ENCODE measurements around the gene RGSL1. TPM values are rescaled to one million over a fixed set of nuclear protein-coding genes. Genes with fewer than 3 reads are reported as not detected.

The RGSL1 gene
- total RNA-seq, 1 experiment from 2014 or later: not detected

DNA sequence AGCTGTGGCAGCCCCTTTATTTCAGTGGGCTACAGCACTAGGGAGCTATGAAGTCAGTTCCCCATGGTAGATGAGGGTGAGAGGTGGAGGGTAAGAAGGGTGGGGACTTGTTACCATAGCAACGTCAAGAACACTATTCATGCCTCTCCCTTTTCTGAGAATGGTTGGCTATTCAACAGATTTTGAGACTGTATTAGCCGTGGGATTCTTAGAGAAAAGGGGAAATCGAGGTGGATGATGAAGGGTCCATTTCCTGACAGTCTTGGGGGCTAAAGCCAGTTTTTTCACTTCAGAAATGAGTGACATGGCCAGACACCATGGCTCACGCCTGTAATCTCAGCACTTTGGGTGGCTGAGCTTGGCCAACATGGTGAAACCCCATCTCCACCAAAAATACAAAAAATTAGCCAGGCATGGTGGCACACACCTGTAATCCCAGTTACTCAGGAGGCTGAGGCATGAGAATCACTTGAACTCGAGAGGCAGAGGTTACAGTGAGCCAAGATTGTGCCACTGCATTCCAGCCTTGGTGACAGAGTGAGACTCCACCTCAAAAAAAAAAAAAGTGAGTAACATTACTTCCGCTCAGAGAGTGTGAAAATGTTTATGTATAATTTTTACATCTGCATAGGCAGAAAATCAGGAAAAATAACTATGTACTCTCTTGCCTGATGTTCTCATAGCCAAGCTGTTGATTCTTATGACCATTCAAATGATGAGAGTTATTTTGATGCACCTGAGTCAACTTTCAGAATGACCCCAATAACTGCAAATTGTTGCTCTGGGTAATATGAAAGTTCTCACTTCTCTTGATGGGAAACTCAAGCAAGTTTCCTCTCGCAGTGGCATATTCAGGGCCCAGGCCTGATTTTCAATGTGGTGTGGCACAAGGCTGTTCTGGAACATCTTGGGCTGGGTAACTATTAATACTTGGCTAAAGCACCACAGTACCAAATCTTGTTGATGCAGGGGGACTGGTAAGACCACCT is 23.2 kb upstream of the RGSL1 start:
- H3K79me2 ChIP-seq (ENCODE audit: low read length): no peaks in the 10 kb centered on the region
- BruUV-seq (replicated peaks): no TSS peak
- intact Hi-C loops (cut with micrococcal nuclease): no loop called here
- no peaks in the 10 kb centered on the region for H3K27me3 ChIP-seq (ENCODE audit: low read length)
- CTCF ChIA-PET: no interaction called here
- H3K36me3 ChIP-seq (ENCODE audit: low read depth, low read length): no peaks in the 10 kb centered on the region
- no peak overlapping the region for H3K9ac ChIP-seq (ENCODE audit: low read length)
- no peaks in the 10 kb centered on the region for H3K9me2 ChIP-seq (replicated peaks; ENCODE audit: low read length)
- POLR2A ChIA-PET (ENCODE audit: unreplicated experiment): no interaction called here
- H3K4me1 ChIP-seq (ENCODE audit: insufficient read depth, low read length): no peaks in the 10 kb centered on the region
- no peak overlapping the region for H3K27ac ChIP-seq (ENCODE audit: low read length)
- no peak overlapping the region for H2AFZ ChIP-seq (ENCODE audit: low read length)
- DNase-seq (no peak), ATAC-seq (no peak)
- no peaks in the 10 kb centered on the region for H3F3A ChIP-seq (ENCODE audit: low read length, unreplicated experiment)
- no peaks in the 10 kb centered on the region for H4K20me1 ChIP-seq (ENCODE audit: low read length)
- no peak overlapping the region for H3K4me2 ChIP-seq (ENCODE audit: low read length)
- no peaks in the 10 kb centered on the region for H3K9me3 ChIP-seq (ENCODE audit: low read length)
- TF ChIP-seq, protein P1, sequence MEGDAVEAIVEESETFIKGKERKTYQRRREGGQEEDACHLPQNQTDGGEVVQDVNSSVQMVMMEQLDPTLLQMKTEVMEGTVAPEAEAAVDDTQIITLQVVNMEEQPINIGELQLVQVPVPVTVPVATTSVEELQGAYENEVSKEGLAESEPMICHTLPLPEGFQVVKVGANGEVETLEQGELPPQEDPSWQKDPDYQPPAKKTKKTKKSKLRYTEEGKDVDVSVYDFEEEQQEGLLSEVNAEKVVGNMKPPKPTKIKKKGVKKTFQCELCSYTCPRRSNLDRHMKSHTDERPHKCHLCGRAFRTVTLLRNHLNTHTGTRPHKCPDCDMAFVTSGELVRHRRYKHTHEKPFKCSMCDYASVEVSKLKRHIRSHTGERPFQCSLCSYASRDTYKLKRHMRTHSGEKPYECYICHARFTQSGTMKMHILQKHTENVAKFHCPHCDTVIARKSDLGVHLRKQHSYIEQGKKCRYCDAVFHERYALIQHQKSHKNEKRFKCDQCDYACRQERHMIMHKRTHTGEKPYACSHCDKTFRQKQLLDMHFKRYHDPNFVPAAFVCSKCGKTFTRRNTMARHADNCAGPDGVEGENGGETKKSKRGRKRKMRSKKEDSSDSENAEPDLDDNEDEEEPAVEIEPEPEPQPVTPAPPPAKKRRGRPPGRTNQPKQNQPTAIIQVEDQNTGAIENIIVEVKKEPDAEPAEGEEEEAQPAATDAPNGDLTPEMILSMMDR (conservative IDR thresholded peaks at IDR 0.05; ENCODE audit: low read depth, low read length): no peak
- no peak for TF ChIP-seq EZH2 (IDR thresholded peaks at IDR 0.05; ENCODE audit: low read length, unreplicated experiment)
- no peak for TF ChIP-seq EZH2phosphoT487 (IDR thresholded peaks at IDR 0.05; ENCODE audit: borderline replicate concordance, low read length)
- no peak overlapping the region for H3K4me3 ChIP-seq (ENCODE audit: low read length)

DNA sequence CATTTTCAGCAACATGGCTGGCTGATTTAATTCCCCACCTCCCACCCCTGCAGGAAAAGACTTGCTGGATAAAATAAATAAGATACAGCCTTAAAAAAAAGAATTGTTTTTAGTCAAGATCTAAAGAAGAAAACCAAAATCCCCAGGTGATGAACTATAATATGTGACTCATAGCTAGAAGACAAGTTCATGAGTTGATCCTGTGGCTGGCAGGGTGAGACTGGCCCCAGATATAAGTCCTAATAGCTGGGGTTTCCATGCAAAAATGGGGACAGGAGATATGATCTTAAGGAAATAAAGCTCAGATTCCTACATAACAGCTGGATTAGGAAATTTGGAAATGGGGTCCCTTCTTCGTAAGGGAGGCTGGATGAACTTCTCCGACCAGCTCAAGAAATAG is 21.9 kb upstream of the RGSL1 start:
- H3K27me3 ChIP-seq (ENCODE audit: low read length): no peaks in the 10 kb centered on the region
- intact Hi-C loops (cut with micrococcal nuclease): no loop called here
- no peak overlapping the region for H3K4me2 ChIP-seq (ENCODE audit: low read length)
- H3K27ac ChIP-seq (ENCODE audit: low read length): no peak overlapping the region
- H3F3A ChIP-seq (ENCODE audit: low read length, unreplicated experiment): no peaks in the 10 kb centered on the region
- DNase-seq (no peak), ATAC-seq (no peak)
- no peaks in the 10 kb centered on the region for H3K79me2 ChIP-seq (ENCODE audit: low read length)
- CTCF ChIA-PET: interaction anchor here (0.5 kb wide), 1 partner anchor 373 kb away, joined by 3 read pairs; no protein-coding TSS in a partner anchor
- POLR2A ChIA-PET (ENCODE audit: unreplicated experiment): no interaction called here
- H3K9ac ChIP-seq (ENCODE audit: low read length): no peak overlapping the region
- H3K9me3 ChIP-seq (ENCODE audit: low read length): no peaks in the 10 kb centered on the region
- TF ChIP-seq EZH2phosphoT487 (IDR thresholded peaks at IDR 0.05; ENCODE audit: borderline replicate concordance, low read length): no peak
- TF ChIP-seq, protein P1 (conservative IDR thresholded peaks at IDR 0.05; ENCODE audit: low read depth, low read length): no peak
- no peak for TF ChIP-seq EZH2 (IDR thresholded peaks at IDR 0.05; ENCODE audit: low read length, unreplicated experiment)
- no peak overlapping the region for H3K4me3 ChIP-seq (ENCODE audit: low read length)
- no peaks in the 10 kb centered on the region for H3K9me2 ChIP-seq (replicated peaks; ENCODE audit: low read length)
- H3K36me3 ChIP-seq (ENCODE audit: low read depth, low read length): no peaks in the 10 kb centered on the region
- H4K20me1 ChIP-seq (ENCODE audit: low read length): no peaks in the 10 kb centered on the region
- no peak overlapping the region for H2AFZ ChIP-seq (ENCODE audit: low read length)
- no TSS peak for BruUV-seq (replicated peaks)
- H3K4me1 ChIP-seq (ENCODE audit: insufficient read depth, low read length): no peaks in the 10 kb centered on the region
